Neural cell (in vitro differentiated cells): Measurements from ENCODE around the gene GFRA4. TPM values are rescaled to one million over a fixed set of nuclear protein-coding genes. Genes with fewer than 3 reads are reported as not detected.

ENCODE experiments used
- H2AFZ ChIP-seq: fragments of 200-600, 300-800 bp; sonication (generic), shearing (Covaris generic); 2 replicates; pipeline ENCODE4 v1.6.0; 2014; ENCODE audit warnings: low read depth, mild to moderate bottlenecking, antibody characterized with exemption, low read length, moderate library complexity
- H3F3A ChIP-seq: fragments of 200-600 bp; shearing (Covaris generic); 2 replicates; pipeline ENCODE4 v1.6.1; 2016; ENCODE audit warnings: mild to moderate bottlenecking, moderate library complexity, mixed read lengths, antibody characterized with exemption, low read length; ENCODE audit not compliant: insufficient read depth, poor library complexity, severe bottlenecking
- H3K27ac ChIP-seq: fragments of 200-600, 300-800 bp; sonication (generic), shearing (Covaris generic); 2 replicates; pipeline ENCODE4 v1.5.1; 2014; ENCODE audit warnings: mild to moderate bottlenecking, low read length, moderate library complexity
- H3K27me3 ChIP-seq: fragments of 300-800, 200-600 bp; sonication (generic), shearing (Covaris generic); 2 replicates; pipeline ENCODE4 v1.6.0; 2014; ENCODE audit warnings: mild to moderate bottlenecking, low read depth, low read length, moderate library complexity; ENCODE audit not compliant: insufficient read depth
- H3K36me3 ChIP-seq: fragments of 300-800, 200-600 bp; sonication (generic), shearing (Covaris generic); 2 replicates; pipeline ENCODE4 v1.5.1; 2014; ENCODE audit warnings: mild to moderate bottlenecking, antibody characterized with exemption, low read length, moderate library complexity; ENCODE audit not compliant: insufficient read depth
- H3K4me2 ChIP-seq: fragments of 300-800, 200-600 bp; sonication (generic), shearing (Covaris generic); 2 replicates; pipeline ENCODE4 v1.6.0; 2014; ENCODE audit warnings: mild to moderate bottlenecking, low read length
- H3K4me3 ChIP-seq: fragments of 300-800, 200-600 bp; sonication (generic), shearing (Covaris generic); 2 replicates; pipeline ENCODE4 v1.5.1; 2014; ENCODE audit warnings: mild to moderate bottlenecking, low read length, moderate library complexity
- H3K79me2 ChIP-seq: fragments of 200-600 bp; shearing (Covaris generic); replicated peaks from 2 replicates; pipeline ENCODE4 v1.6.0; 2014; ENCODE audit warnings: mild to moderate bottlenecking, low read length, moderate library complexity; ENCODE audit not compliant: insufficient read depth
- H3K9ac ChIP-seq: fragments of 300-800, 200-600 bp; sonication (generic), shearing (Covaris generic); 2 replicates; pipeline ENCODE4 v1.6.1; 2016; ENCODE audit warnings: mild to moderate bottlenecking, low read length, mixed read lengths
- H3K9me2 ChIP-seq: fragments of 200-600 bp; shearing (Covaris generic); 2 replicates; pipeline ENCODE4 v1.6.1; 2016; ENCODE audit warnings: mild to moderate bottlenecking, low read length, mixed read lengths; ENCODE audit not compliant: insufficient read depth
- H3K9me3 ChIP-seq: fragments of 200-600, 300-800 bp; sonication (generic), shearing (Covaris generic); 2 replicates; pipeline ENCODE4 v1.6.1; 2016; ENCODE audit warnings: mild to moderate bottlenecking, mixed run types, low read length, moderate library complexity, mixed read lengths
- H4K20me1 ChIP-seq: fragments of 200-600 bp; shearing (Covaris generic); 2 replicates; pipeline ENCODE4 v1.6.1; 2016; ENCODE audit warnings: mild to moderate bottlenecking, mixed run types; ENCODE audit not compliant: insufficient read depth
- EP300 ChIP-seq: fragments of 450-650 bp; conservative IDR thresholded peaks from 2 replicates; pipeline ENCODE4 v1.6.1; 2014; ENCODE audit warnings: antibody characterized with exemption, mild to moderate bottlenecking, moderate library complexity; ENCODE audit not compliant: poor library complexity, severe bottlenecking
- EZH2 ChIP-seq: fragments of 200-600, 300-800 bp; shearing (Covaris generic), sonication (generic); IDR thresholded peaks from 2 replicates; pipeline ENCODE4 v1.6.1; 2014; ENCODE audit warnings: antibody characterized with exemption, low read length, borderline replicate concordance, mild to moderate bottlenecking; ENCODE audit not compliant: insufficient read depth, poor library complexity, severe bottlenecking
- MXI1 ChIP-seq: fragments of 450-650 bp; conservative IDR thresholded peaks from 2 replicates; pipeline ENCODE4 v1.6.1; 2014; ENCODE audit warnings: antibody characterized with exemption, mild to moderate bottlenecking; ENCODE audit not compliant: poor library complexity, severe bottlenecking
- POLR2AphosphoS5 ChIP-seq: IDR thresholded peaks from 2 replicates; pipeline ENCODE4 v1.6.1; 2012
- RAD21 ChIP-seq: fragments of 450-650 bp; conservative IDR thresholded peaks from 2 replicates; pipeline ENCODE4 v1.6.1; 2014; ENCODE audit warnings: antibody characterized with exemption, mild to moderate bottlenecking, moderate library complexity
- SMC3 ChIP-seq: fragments of 450-650 bp; conservative IDR thresholded peaks from 2 replicates; pipeline ENCODE4 v1.6.1; 2014; ENCODE audit warnings: antibody characterized with exemption, mild to moderate bottlenecking, moderate library complexity; ENCODE audit not compliant: poor library complexity
- TAF1 ChIP-seq: IDR thresholded peaks from 2 replicates; pipeline ENCODE4 v1.6.1; 2012; ENCODE audit warnings: low read depth
- polyA plus RNA-seq: library from polyadenylated mRNA; depleted of rRNA; stranded (reverse); fragments of >200 nt; gene quantifications from 2 replicates; pipeline ENCODE4 v1.2.3, GENCODE V29; 2014
- TF ChIP-seq, protein P1 (sequence below): fragments of 450-650 bp; IDR thresholded peaks from 2 replicates; pipeline ENCODE4 v1.5.1; 2014; ENCODE audit warnings: antibody characterized with exemption, mild to moderate bottlenecking, moderate library complexity; ENCODE audit not compliant: poor library complexity, severe bottlenecking
- TF ChIP-seq, protein P2 (sequence below): IDR thresholded peaks from 2 replicates; pipeline ENCODE4 v1.6.1; 2012; ENCODE audit warnings: borderline replicate concordance

GFRA4 gene
- polyA plus RNA-seq, 1 donor from 2014 or later = not detected

GRCh38 chr20:3691306-3691705, 28.1 kb upstream of the GFRA4 start:
- no peaks in the 10 kb centered on the region for H3K36me3 ChIP-seq
- no peak overlapping the region for H3K9ac ChIP-seq
- H3K9me3 ChIP-seq = no peaks in the 10 kb centered on the region
- no peak overlapping the region for H3K4me3 ChIP-seq
- no peaks in the 10 kb centered on the region for H3F3A ChIP-seq
- H3K4me2 ChIP-seq = no peak overlapping the region
- no peak overlapping the region for H2AFZ ChIP-seq
- no peaks in the 10 kb centered on the region for H3K9me2 ChIP-seq
- H3K27ac ChIP-seq = no peak overlapping the region
- no peaks in the 10 kb centered on the region for H4K20me1 ChIP-seq
- H3K27me3 ChIP-seq = no peaks in the 10 kb centered on the region
- TF ChIP-seq SMC3 (no peak), RAD21 (no peak), EP300 (no peak), EZH2 (no peak), TAF1 (no peak), MXI1 (no peak), POLR2AphosphoS5 (no peak)
- TF ChIP-seq, protein P1, sequence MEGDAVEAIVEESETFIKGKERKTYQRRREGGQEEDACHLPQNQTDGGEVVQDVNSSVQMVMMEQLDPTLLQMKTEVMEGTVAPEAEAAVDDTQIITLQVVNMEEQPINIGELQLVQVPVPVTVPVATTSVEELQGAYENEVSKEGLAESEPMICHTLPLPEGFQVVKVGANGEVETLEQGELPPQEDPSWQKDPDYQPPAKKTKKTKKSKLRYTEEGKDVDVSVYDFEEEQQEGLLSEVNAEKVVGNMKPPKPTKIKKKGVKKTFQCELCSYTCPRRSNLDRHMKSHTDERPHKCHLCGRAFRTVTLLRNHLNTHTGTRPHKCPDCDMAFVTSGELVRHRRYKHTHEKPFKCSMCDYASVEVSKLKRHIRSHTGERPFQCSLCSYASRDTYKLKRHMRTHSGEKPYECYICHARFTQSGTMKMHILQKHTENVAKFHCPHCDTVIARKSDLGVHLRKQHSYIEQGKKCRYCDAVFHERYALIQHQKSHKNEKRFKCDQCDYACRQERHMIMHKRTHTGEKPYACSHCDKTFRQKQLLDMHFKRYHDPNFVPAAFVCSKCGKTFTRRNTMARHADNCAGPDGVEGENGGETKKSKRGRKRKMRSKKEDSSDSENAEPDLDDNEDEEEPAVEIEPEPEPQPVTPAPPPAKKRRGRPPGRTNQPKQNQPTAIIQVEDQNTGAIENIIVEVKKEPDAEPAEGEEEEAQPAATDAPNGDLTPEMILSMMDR = no peak
- TF ChIP-seq, protein P2, sequence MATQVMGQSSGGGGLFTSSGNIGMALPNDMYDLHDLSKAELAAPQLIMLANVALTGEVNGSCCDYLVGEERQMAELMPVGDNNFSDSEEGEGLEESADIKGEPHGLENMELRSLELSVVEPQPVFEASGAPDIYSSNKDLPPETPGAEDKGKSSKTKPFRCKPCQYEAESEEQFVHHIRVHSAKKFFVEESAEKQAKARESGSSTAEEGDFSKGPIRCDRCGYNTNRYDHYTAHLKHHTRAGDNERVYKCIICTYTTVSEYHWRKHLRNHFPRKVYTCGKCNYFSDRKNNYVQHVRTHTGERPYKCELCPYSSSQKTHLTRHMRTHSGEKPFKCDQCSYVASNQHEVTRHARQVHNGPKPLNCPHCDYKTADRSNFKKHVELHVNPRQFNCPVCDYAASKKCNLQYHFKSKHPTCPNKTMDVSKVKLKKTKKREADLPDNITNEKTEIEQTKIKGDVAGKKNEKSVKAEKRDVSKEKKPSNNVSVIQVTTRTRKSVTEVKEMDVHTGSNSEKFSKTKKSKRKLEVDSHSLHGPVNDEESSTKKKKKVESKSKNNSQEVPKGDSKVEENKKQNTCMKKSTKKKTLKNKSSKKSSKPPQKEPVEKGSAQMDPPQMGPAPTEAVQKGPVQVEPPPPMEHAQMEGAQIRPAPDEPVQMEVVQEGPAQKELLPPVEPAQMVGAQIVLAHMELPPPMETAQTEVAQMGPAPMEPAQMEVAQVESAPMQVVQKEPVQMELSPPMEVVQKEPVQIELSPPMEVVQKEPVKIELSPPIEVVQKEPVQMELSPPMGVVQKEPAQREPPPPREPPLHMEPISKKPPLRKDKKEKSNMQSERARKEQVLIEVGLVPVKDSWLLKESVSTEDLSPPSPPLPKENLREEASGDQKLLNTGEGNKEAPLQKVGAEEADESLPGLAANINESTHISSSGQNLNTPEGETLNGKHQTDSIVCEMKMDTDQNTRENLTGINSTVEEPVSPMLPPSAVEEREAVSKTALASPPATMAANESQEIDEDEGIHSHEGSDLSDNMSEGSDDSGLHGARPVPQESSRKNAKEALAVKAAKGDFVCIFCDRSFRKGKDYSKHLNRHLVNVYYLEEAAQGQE = no peak
- no peaks in the 10 kb centered on the region for H3K79me2 ChIP-seq

DNA sequence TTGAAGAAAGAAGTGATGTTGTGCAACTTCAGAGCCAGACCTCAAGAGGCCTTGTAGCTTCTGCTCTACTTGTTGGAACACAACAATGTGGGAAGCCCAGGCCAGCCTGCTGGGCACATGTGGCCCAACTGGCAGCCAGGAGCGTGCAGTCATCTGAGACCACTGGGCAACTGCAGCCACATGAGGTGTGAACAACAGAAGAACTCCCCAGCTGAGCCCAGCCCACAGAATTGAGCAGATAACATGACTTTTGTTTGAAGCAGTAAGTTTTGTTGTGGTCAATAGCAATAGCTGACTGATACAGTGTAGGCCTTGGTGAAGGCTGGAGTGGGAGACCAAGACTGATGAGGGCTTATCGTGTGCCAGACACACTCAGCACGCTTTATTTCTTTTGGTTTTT, 27.2 kb upstream of the GFRA4 start:
- no peak overlapping the region for H3K27ac ChIP-seq
- no peak overlapping the region for H3K4me3 ChIP-seq
- H3K9me3 ChIP-seq = no peaks in the 10 kb centered on the region
- H4K20me1 ChIP-seq = no peaks in the 10 kb centered on the region
- H3K9ac ChIP-seq = no peak overlapping the region
- H3K79me2 ChIP-seq = no peaks in the 10 kb centered on the region
- H2AFZ ChIP-seq = no peak overlapping the region
- H3K27me3 ChIP-seq = no peaks in the 10 kb centered on the region
- TF ChIP-seq POLR2AphosphoS5 (no peak), RAD21 (no peak), TAF1 (no peak), SMC3 (no peak), EP300 (no peak), EZH2 (no peak), MXI1 (no peak)
- TF ChIP-seq, protein P2 = no peak
- TF ChIP-seq, protein P1 = no peak
- no peak overlapping the region for H3K4me2 ChIP-seq
- no peaks in the 10 kb centered on the region for H3K36me3 ChIP-seq
- H3F3A ChIP-seq = no peaks in the 10 kb centered on the region
- H3K9me2 ChIP-seq = no peaks in the 10 kb centered on the region
